Activated gamma-delta T cell treated with anti-CD3 and anti-CD28 coated beads, Interleukin-2, amount 50 U/mL, for 16 hours (primary cell): ENCODE results near the gene ZNF331.

Experiments used
- DNase-seq: peaks from one replicate; pipeline ENCODE4 v3.0.0-alpha.2; 2020; ENCODE audit warnings: low read depth

The ZNF331 gene

DNA sequence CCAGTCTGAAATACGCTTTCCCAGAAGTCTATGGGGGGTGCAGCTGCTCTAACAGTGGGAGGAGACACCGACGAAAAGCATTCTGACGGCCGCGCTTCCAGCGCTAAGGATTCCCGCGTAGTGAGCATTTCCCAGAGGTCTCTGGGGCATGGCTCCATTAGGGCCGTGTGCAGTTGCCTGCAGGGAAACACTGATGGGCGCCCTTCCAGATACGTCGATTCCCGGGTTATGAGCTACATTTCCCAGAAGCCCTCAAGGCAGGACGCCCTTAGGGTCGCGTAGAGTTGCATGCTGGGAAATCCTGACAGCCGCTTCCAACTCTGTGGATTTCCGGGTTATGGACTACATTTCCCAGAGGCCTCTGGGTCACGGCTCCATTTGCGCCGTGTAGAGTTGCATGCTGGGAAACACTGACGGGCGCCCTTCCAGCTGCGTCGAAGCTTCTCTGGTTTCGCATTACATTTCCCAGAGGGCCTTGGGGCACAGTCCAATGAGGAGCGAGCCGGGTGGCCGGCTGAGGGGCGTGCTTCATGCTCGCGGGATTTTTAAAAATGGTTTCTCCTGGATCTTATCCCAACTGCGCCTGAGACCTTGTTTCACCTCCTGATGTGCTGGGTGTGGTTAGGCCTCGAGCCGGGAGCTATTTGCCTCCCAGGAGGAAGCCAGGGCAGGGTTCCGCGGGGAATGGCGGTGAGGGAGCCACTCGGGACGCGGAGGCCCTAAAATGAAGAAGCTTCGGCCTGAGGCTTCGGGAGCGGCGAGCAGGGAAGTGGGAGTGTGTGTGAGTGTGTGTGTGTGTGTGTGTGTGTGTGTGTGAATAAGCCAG, 17.2 kb upstream of the ZNF331 start:
- DNase-seq, result peak; percentile 83

DNA sequence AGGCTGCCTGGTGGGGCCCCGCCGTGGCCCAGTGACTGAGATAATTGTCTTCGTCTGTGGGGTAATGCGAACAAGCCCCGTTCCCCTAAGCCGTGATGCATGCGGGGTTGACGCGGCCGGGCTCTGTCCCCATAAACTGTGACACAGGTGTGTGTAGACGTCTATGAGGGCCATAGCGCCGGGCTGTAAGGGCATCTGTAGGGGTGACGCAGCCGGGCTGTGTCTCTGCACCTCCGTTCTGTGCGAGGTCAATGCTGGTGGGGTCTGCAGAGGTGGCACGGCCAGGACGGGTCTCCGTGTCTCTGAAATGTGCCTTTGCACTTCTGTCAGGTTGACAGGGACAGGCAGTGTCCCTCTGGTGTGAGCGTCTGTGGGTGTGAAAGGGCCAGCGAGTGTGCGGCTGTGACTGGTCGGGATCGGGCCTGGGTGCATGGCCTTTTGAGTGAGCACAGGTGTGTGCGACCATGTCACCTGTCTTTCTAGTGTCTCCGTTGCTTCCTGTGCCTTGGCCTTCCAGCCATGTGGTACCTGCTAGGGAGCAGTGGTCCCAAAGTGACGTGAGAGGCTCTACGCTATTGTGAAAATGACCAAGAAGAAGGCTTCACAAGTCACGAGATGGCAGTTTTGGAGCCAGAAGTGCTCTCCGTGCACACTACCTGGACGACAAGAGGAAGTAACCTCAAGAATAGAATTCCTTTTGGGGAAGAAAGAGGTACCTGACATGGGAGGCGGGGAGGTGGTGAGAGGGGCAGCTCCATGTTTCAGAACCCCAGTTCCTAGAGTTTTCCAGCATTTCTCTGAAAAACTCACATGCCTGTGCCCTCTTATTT, 16.4 kb upstream of the ZNF331 start:
- no peak for DNase-seq

DNA sequence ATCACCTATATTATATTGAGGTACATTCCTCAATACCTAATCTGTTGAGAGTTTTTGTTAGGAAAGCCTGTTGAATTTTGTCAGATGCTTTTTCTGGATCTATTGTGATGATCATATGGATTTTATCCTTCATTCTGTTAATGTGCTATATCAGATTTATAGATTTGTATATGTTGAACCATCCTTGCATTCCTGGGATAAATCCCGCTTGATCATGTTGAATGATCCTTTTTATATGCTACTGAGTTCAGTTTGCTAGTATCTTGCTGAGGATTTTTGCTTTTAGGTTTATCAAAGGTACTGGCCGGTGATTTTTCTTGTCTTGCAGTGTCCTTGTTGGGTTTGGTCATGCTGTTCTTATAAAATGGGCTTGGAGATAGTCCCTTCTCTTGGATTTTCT, 12.0 kb upstream of the ZNF331 start:
- DNase-seq, result no peak

DNA sequence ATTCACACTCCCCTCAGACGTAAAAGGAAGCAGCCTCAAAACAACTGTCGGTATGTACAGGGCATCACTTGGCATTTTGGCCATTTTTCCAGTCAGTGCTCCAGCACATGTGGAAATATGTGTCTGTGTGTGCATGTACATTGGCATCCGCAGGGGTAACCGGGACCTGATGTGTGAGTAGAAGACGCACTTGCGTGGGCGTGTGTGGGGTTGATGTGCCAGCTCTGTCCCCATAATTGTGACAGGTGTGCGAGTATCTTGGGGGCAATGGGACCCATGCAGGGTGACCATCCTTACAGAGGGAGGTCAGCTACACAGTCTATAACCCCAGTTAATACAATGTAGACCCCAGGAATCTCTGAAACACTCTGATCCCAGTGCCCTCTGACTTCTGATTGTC, 7.3 kb upstream of the ZNF331 start:
- no peak for DNase-seq

DNA sequence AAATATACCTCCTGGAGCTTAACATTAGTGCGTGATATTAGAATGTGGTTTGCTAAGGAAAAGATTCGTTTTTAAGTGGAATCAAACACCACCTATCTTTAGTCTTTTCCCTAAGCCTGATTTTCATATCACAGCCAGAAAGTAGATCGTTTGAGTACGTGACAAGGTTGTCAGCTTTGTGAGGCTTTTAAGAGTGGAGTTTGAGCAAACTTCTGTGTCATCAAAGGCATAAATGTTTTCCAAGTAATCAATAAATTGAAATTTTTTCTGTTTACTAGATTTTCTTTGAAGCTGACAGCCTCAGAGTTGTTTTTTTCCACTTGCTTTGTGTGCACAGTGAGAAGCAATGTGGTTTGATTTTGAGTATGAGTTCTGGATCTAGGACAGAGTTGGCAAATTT, 6.5 kb upstream of the ZNF331 start:
- no peak for DNase-seq

DNA sequence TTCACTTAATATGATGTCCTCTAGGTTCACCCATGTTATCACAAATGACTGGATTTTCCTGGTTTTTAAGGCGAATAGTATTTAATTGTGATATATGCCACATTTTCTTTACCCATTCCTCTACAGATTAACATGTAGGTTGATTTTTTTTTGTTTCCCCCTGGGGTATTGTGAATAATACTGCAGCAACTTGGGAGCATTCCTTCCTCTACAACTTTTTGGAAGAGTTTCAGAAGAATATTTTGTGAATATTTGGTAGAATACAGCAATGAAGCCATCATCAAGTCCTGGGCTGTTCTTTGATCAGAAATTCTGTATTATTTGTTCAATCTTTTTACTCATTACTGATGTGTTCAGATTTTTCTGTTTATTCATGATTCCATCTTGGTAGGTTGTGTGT, 5.6 kb upstream of the ZNF331 start:
- no peak for DNase-seq

DNA sequence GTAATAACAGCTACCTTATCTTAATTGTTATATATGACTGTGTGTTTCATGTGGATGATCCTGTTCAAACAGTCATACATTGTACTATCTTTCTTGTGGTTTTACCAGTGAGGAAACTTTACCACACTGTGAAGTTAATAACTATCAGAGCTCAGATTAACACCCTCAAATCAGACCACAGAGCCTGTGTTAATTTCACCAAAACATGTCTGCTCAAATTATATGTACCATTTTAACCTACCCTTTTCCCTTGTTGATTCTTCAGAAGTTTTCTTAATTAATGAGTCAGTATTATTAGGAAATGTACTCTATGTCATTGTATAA, 1.8 kb upstream of the ZNF331 start:
- DNase-seq, result no peak

DNA sequence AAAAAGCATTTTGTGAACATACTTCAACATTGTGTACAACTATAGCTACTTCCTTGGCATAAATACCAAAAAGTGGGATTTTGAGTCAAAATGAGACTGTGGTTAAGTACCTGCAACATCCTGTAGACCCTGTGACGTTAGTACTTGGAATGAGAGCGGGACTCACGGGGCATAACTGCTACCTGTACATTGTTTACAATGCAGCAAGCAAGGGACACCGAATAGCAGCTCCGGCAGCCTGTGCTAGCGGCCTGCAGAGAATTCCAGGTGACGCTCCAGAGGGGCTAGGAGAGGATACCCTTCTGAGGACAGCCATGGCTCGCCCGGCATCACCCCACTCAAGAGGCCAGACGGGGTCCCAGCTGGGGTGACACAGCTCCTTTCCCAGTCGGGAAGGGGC, 824 bp upstream of the ZNF331 start:
- DNase-seq, result no peak

DNA sequence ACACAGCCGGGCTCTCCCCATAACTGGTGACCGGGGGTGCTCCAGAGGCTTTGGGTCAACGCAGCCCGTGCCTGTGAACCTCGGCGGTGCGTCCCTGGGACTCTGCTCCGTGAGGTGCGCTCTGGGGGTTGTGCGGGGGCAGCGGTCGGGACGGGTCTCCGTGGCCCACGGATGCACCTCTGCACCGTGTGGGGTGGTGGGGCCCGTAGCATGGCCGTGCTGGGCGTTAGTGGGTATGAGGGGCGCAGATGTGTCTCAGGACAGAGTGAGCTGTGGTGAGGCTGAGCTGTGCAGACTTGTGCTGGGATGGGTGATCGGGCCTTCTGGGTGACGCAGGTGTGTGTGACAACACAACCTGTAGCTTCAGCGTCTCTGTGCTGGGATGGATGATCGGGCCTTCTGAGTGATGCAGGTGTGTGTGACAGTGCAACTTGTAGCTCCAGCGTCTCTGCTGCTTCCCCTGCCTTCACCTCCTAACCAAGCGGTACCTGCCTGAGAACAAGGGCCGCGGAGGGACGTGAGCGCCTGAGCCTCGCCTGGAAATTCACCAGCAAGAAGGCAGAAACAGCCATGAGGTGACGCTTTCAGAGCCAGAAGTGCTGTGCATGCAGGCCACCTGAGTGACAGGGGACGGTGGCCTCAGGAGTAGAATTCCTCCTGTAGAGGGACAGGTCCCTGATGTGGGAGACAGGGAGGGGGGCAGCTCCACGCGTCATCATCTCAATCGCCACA, 599 bp downstream of the ZNF331 start:
- DNase-seq, result no peak

DNA sequence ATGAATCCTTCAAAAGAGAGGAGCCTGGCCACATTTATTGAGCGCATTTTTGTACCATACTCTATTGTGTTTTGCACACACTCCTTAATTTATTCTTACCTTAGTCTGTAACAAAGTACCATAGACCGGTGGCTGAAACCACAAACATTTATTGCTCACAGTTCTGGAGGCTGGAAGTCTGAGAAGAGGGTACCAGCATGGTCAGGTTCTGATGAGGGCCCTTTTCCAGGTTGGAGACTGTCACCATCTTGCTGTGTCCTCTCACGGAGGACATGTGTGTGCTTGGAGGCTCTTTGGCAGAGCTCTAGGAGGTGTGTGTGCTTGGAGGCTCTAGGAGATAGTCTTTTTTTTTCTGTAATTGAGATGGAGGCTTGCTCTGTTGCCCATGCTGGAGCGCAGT, 2.1 kb downstream of the ZNF331 start:
- DNase-seq, result no peak

DNA sequence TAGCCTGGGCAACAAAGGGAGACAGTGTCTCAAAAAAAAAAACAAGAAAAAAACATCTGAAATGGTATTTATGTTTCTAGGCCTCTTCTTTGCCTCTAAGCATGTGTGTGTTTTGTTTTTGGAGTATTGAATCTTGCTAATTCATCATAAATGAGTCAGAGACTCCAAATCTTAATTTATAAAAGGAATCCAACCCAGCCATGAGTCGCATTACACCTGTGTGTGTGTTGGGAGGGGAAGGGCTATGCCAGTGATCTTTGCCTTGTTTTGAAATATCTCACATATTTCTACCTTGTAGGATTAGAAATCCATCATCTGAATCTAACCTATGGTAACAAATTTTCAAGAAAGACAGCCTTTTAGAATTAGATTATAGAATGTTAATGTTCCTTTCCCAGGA, 4.0 kb downstream of the ZNF331 start:
- no peak for DNase-seq

DNA sequence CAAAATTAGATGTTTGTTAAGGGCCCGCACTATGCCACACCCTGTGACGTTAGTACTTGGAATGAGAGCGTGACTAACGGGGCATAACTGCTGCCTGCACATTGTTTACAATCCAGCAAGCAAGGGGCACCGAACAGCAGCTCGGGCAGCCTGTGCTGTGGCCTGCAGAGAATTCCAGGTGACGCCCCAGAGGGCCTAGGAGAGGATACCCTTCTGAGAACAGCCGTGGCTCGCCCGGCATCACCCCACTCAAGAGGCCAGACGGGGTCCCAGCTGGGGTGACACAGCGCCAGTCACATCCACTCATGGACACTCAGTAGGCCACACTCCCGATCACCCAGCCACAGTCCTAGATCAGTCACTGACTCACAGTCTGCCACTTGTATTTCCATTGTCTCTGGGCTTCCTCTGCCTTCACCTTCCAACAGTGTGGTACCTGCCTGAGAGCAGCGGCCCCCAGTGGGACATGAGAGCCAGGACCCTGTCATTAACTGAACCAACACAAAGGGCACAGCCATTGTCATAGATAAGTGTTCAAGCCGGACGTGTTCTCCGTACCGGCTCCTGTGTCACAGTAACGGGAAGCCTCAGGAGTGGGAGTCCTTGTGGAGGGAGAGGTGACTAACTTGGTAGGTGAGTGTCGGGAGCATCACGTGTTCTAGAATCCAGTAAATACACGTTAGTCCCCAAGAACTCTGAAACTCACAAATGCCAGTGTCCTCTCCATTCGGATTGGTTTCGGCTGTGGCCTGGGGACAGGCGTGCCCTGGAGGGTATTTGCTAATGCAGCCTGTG, 7.5 kb downstream of the ZNF331 start:
- no peak for DNase-seq

DNA sequence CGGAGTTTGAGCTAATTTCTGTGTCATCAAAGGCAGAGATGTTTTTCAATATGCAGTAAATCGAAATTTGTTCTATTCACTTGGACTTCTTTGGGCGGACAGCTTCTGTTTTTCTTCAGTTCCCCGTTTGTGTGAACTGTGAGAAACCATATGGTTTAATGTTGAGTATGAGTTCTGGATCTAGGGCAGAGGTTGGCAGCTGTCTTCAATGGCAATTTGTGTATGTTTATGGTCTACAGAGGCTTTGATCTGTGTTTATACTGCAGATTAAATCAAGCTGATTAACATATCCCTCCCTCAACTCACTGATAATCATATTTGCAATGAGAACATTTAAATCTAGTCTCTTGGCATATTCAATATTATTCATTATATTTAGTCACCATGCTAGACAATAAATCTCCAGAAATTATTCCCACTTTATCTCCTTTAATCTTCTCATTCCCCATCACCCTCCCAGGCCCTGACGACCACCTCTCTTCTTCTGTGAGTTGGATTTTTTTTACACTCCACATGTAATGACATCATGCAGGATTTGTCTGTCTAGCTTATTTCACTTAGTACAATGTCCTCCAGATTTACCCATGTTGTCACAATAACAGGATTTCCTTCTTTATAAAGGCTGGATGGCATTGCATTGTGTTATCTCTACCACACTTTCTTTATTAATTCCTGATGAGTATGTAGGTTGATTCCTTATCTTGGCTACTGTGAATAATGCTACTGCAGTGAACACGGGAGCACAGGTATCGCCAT, 9.0 kb downstream of the ZNF331 start:
- no peak for DNase-seq

DNA sequence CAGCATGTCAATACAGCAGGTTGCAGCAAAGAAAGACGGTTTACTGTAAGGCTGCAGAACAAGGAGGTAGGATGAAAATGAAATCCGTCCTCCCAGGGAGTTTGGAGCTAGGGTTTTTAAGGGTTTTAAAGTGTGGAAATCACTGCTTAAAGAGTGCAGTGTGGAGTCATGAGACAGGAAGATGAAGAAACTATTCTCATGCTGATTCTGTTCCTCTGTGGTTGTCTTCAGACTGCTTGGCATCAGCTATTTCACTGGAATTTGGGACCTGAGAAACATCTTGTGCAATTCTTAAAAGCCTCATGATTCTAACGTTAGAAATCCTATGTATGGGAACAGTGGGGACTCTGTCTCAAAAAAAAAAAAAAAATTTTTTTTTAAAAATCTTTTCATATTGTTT, 11.4 kb downstream of the ZNF331 start:
- no peak for DNase-seq

DNA sequence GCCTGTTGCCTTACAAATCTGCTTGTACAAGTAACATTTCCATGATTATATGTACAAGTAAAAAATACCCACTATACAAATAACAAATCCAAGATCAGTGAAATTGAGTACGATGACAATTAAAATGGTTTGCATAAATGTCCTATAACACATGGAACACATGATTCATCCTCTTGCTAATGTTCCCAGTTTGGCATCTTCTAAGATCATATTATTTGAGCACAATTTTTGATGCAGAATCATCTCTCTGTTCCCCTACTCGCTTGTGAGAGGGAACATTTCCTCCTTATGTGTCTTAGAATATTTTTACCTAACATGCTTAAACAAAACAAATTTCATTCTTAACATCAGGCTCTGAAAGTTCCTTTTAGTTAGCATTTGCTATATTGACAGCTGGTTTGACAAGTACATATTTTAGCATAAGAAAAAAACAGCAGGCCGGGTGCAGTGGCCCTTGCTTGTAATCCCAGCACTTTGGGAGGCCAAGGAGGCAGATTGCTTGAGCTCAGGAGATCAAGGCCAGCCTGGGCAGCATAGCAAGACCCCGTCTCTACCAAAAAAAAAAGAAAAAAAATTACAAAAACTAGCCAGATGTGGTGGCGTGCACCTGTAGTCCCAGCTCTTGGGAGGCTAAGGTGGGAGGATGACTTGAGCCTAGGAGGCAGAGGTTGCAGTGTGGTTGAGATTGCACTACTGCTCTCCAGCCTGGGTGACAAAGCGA, 14.2 kb downstream of the ZNF331 start:
- DNase-seq, result no peak

DNA sequence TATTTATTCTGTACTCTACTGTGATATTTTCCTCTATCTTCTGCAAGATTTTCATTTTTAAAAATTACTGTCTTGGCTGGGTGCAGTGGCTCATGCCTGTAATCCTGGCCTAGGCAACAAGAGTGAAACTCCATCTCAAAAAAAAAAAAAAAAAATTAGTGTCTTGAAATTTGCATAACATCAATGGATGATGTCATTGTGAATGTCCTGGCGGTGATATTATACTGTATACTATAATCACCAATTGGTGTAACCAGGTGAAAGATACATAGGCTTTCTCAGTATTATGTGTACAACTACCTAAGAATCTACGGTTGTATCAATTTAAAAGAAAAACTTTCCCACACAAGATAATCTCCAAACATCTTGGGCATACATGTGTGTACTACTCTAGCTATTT, 15.2 kb downstream of the ZNF331 start:
- no peak for DNase-seq

DNA sequence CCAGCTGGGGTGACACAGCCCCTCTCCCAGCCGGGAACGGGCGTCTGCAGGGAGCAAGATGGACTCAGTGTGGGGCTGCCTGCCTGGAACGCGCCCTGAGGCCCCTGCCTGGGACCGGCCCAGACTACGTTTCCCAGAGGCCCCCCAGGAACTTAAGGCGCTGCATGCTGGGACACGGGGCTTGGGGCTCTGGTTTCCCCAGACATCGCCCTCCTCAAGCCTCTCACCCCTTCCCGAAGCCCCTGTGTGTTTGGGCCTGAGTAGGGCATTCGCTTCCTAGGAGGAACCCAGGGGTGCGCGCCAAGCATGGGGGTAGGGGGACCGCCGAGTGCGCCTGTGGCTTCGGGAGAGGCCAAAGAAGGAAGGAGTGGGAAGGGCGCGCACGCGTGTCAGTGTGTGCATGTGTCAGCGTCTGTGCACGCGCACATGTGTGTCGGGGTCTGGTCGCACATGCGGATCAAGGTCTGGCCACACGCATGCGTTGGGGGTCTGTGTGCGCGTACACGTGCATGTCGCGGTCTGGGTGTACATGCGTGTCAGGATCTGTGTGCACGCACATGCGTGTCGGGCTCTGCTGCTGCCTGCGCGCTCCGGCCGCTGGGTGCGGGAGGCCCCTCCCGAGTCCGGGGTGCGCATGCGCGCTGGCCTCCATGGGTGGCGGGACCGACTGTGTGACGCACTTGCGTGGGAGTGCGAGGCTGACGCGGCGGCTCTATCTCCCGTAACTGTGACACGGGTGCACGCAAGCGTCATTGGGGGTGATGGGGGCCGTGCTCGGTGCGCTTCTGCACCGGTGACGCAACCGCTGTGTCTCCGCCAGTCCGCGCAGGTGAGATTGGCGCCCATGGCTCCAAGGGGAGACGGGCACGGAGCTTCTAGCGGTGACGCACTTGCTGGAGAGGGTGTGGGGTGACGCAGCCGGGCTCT, 16.2 kb downstream of the ZNF331 start:
- peak; percentile 87 for DNase-seq

DNA sequence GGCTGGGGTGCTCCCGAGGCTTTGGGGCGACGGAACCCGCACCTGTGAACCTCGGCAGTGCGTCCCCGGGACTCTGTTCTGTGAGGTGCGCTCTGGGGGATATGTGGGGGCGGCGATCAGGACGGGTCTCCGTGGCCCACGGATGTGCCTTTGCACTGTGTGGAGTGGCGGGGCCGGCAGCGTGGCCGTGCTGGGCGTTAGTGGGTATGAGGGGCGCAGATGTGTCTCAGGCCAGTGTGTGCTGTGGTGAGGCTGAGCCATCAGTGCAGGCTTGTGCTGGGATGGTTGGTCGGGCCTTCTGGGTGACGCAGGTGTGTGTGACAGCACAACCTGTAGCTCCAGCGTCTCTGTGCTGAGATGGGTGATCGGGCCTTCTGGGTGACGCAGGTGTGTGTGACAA, 16.9 kb downstream of the ZNF331 start:
- DNase-seq, result no peak

DNA sequence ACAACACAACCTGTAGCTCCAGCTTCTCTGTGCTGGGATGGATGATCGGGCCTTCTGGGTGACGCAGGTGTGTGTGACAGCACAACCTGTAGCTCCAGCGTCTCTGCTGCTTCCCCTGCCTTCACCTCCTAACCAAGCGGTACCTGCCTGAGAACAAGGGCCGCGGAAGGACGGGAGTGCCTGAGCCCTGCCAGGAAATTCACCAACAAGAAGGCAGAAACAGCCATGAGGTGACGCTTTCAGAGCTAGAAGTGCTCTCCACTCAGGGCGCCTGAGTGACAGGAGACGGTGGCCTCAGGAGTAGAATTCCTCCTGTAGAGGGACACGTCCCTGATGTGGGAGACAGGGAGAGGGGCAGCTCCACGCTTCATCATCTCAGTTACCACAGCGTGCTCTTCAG, 17.4 kb downstream of the ZNF331 start:
- DNase-seq, result no peak

DNA sequence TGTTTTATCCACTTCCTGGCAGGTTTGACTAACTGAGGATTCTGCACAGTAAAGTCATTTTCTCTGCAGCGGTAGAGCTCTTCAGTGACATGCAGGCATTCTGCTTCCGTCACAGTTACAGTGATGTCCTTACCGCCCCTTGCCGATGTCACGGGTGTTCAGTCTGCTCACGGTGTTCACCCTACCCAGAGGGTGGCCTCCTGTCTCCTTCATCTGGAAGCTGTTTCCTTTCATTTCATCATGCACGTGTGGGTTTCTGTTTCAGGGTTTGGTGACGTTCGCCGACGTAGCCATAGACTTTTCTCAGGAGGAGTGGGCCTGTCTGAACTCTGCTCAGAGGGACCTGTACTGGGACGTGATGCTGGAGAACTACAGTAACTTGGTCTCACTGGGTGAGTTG, 33.4 kb downstream of the ZNF331 start:
- no peak for DNase-seq
